SU-DHL-6 (cell line): ENCODE data around the gene C7.

Source experiments
- H2AFZ ChIP-seq: fragments of 200-600 bp; sonication (generic); 2 replicates; pipeline ENCODE4 v1.6.1; 2014; ENCODE audit warnings: low read depth, mild to moderate bottlenecking, moderate library complexity, mixed read lengths, antibody characterized with exemption, low read length; ENCODE audit not compliant: severe bottlenecking
- H3F3A ChIP-seq: fragments of 200-600 bp; shearing (Covaris generic); 2 replicates; pipeline ENCODE4 v1.6.0; 2016; ENCODE audit warnings: antibody characterized with exemption, mild to moderate bottlenecking; ENCODE audit not compliant: insufficient read depth
- H3K27ac ChIP-seq: fragments of 200-600 bp; sonication (generic); 2 replicates; pipeline ENCODE4 v1.5.1; 2016; ENCODE audit warnings: low read depth, mild to moderate bottlenecking, low read length, moderate library complexity, mixed read lengths
- H3K27me3 ChIP-seq: fragments of 200-600 bp; sonication (generic), shearing (Covaris generic); 2 replicates; pipeline ENCODE4 v1.6.0; 2014; ENCODE audit warnings: mild to moderate bottlenecking, low read length
- H3K36me3 ChIP-seq: fragments of 200-600 bp; sonication (generic); 2 replicates; pipeline ENCODE4 v1.6.1; 2014; ENCODE audit warnings: mild to moderate bottlenecking, low read length, mixed read lengths
- H3K4me2 ChIP-seq: fragments of 300-600, 200-600 bp; shearing (Covaris generic), sonication (generic); 2 replicates; pipeline ENCODE4 v1.6.0; 2014; ENCODE audit warnings: low read length, low read depth, mild to moderate bottlenecking; ENCODE audit not compliant: poor library complexity, severe bottlenecking
- H3K4me3 ChIP-seq: fragments of 200-600 bp; sonication (generic); 2 replicates; pipeline ENCODE4 v1.5.1; 2014; ENCODE audit warnings: antibody characterized with exemption, low read length, mild to moderate bottlenecking, mixed read lengths; ENCODE audit not compliant: insufficient read depth, poor library complexity, severe bottlenecking
- H3K79me2 ChIP-seq: fragments of 200-600 bp; sonication (generic); 2 replicates; pipeline ENCODE4 v1.6.1; 2014; ENCODE audit warnings: mild to moderate bottlenecking, low read length, moderate library complexity; ENCODE audit not compliant: insufficient read depth
- H3K9ac ChIP-seq: fragments of 200-600 bp; sonication (generic); 2 replicates; pipeline ENCODE4 v1.7.0; 2014; ENCODE audit warnings: mild to moderate bottlenecking, low read length
- H3K9me2 ChIP-seq: fragments of 200-600 bp; sonication (generic); replicated peaks from 2 replicates; pipeline ENCODE4 v1.6.1; 2014; ENCODE audit warnings: low read length; ENCODE audit not compliant: insufficient read depth
- H3K9me3 ChIP-seq: fragments of 200-600 bp; sonication (generic); 2 replicates; pipeline ENCODE4 v1.6.1; 2014; ENCODE audit warnings: low read length, mixed read lengths; ENCODE audit not compliant: insufficient read depth
- H4K20me1 ChIP-seq: fragments of 200-600 bp; sonication (generic); 2 replicates; pipeline ENCODE4 v1.6.1; 2014; ENCODE audit warnings: low read depth, mild to moderate bottlenecking, antibody characterized with exemption, low read length, moderate library complexity, mixed read lengths
- CTCF ChIP-seq: fragments of 200-600 bp; sonication (generic); IDR thresholded peaks from one replicate; pipeline ENCODE4 v1.5.1; 2017; ENCODE audit warnings: antibody characterized with exemption, mild to moderate bottlenecking, low read length, moderate library complexity; ENCODE audit not compliant: insufficient read depth, poor library complexity, severe bottlenecking
- EZH2phosphoT487 ChIP-seq: fragments of 200-600 bp; sonication (generic), shearing (Covaris generic); conservative IDR thresholded peaks from 2 replicates; pipeline ENCODE4 v1.6.1; 2018; ENCODE audit warnings: mild to moderate bottlenecking, antibody characterized with exemption, low read length, moderate library complexity, mixed read lengths

C7 gene

DNA sequence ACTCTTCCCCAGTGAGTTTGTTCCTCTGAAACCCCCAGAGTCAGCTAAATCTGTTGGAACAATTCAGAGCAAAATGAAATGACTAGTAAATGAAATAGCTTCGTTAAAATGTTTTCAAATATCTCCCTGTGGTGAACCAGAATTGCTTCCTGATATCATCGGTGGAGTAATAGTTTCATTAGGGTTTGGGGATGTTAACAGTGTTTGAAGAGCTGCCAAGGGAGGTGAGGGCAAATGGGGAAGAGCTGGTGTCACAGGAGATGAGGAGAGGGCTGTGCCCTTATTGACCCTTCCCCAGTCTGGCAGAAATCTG lies 4.3 kb upstream of the C7 start:
- Histone ChIP-seq H3K27ac (no peak overlapping the region), H3K79me2 (no peaks in the 10 kb centered on the region), H3K4me3 (no peak overlapping the region), H2AFZ (no peak overlapping the region), H3K27me3 (no peaks in the 10 kb centered on the region), H3K4me2 (no peak overlapping the region), H4K20me1 (no peaks in the 10 kb centered on the region), H3K36me3 (no peaks in the 10 kb centered on the region), H3K9ac (no peak overlapping the region), H3F3A (no peaks in the 10 kb centered on the region), H3K9me2 (no peaks in the 10 kb centered on the region), H3K9me3 (no peaks in the 10 kb centered on the region)
- no peak for TF ChIP-seq EZH2phosphoT487
- TF ChIP-seq CTCF: no peak

- Histone ChIP-seq H3K9me2 (no peaks in the 10 kb centered on the region), H4K20me1 (no peaks in the 10 kb centered on the region), H3F3A (no peaks in the 10 kb centered on the region), H3K79me2 (no peaks in the 10 kb centered on the region), H3K27ac (no peak overlapping the region), H3K9ac (no peak overlapping the region), H3K36me3 (no peaks in the 10 kb centered on the region), H3K27me3 (no peaks in the 10 kb centered on the region), H2AFZ (no peak overlapping the region), H3K9me3 (no peaks in the 10 kb centered on the region), H3K4me2 (no peak overlapping the region), H3K4me3 (no peak overlapping the region)
- TF ChIP-seq CTCF (no peak), EZH2phosphoT487 (no peak)
Observed at GRCh38 chr5:40906351-40906751, 2.9 kb upstream of the C7 start.

- no peak overlapping the region for H3K4me2 ChIP-seq
- no peak for TF ChIP-seq EZH2phosphoT487
- no peak for TF ChIP-seq CTCF
Observed at GRCh38 chr5:40909723-40910122, 426 bp downstream of the C7 start.

GRCh38 chr5:40911266-40911665 lies 2.0 kb downstream of the C7 start:
- H3F3A ChIP-seq: no peaks in the 10 kb centered on the region
- no peaks in the 10 kb centered on the region for H3K36me3 ChIP-seq
- no peak overlapping the region for H3K4me2 ChIP-seq
- H3K4me3 ChIP-seq: no peak overlapping the region
- H3K9me3 ChIP-seq: no peaks in the 10 kb centered on the region
- H4K20me1 ChIP-seq: no peaks in the 10 kb centered on the region
- no peak for TF ChIP-seq CTCF
- H2AFZ ChIP-seq: no peak overlapping the region
- H3K27ac ChIP-seq: no peak overlapping the region
- H3K27me3 ChIP-seq: no peaks in the 10 kb centered on the region
- H3K9me2 ChIP-seq: no peaks in the 10 kb centered on the region
- H3K9ac ChIP-seq: no peak overlapping the region
- no peaks in the 10 kb centered on the region for H3K79me2 ChIP-seq

More at GRCh38 chr5:40909723-40910122, 426 bp downstream of the C7 start:
- H3K9ac ChIP-seq: no peak overlapping the region
- no peaks in the 10 kb centered on the region for H3K36me3 ChIP-seq
- H4K20me1 ChIP-seq: no peaks in the 10 kb centered on the region
- H3K4me3 ChIP-seq: no peak overlapping the region
- H3K79me2 ChIP-seq: no peaks in the 10 kb centered on the region
- no peak overlapping the region for H3K27ac ChIP-seq
- no peak overlapping the region for H2AFZ ChIP-seq
- H3K9me3 ChIP-seq: no peaks in the 10 kb centered on the region
- H3F3A ChIP-seq: no peaks in the 10 kb centered on the region
- no peaks in the 10 kb centered on the region for H3K9me2 ChIP-seq
- H3K27me3 ChIP-seq: no peaks in the 10 kb centered on the region
